Ectodermal cell (in vitro differentiated cells): ENCODE measurements around the gene RTP4.

Source experiments
- H3K27ac ChIP-seq: 2 replicates; pipeline ENCODE4 v1.7.0; 2013; ENCODE audit warnings: mild to moderate bottlenecking, low read depth, low read length; ENCODE audit not compliant: insufficient read depth, poor library complexity, severe bottlenecking
- H3K27me3 ChIP-seq: 2 replicates; pipeline ENCODE4 v1.7.0; 2013; ENCODE audit warnings: mild to moderate bottlenecking, low read length; ENCODE audit not compliant: insufficient read depth, control insufficient read depth, poor library complexity, severe bottlenecking
- H3K36me3 ChIP-seq: one replicate; pipeline ENCODE4 v1.7.0; 2013; ENCODE audit warnings: low read length; ENCODE audit not compliant: control insufficient read depth, insufficient read depth
- H3K4me1 ChIP-seq: one replicate; pipeline ENCODE4 v1.7.0; 2013; ENCODE audit warnings: low read length; ENCODE audit not compliant: control insufficient read depth, insufficient read depth
- H3K4me3 ChIP-seq: 2 replicates; pipeline ENCODE4 v1.7.0; 2013; ENCODE audit warnings: low read depth, low read length, control low read depth; ENCODE audit not compliant: insufficient read depth
- H3K9me3 ChIP-seq: 2 replicates; pipeline ENCODE4 v1.7.0; 2013; ENCODE audit warnings: mild to moderate bottlenecking, low read length, moderate library complexity; ENCODE audit not compliant: control insufficient read depth
- WGBS, 2 experiments: methylation state at CpG; one replicate each; pipeline ENCODE4 v1.1.7; 2013; ENCODE audit warnings: missing lambda C conversion rate in 2 of 2; 5-methylcytosine and 5-hydroxymethylcytosine counted together

RTP4 gene

GRCh38 chr3:187334904-187335303, 33.3 kb upstream of the RTP4 start:
- Histone ChIP-seq H3K27ac (no peak overlapping the region), H3K36me3 (no peaks in the 10 kb centered on the region), H3K4me1 (peaks cover 6% of the 10 kb centered on the region), H3K4me3 (no peak overlapping the region), H3K27me3 (no peaks in the 10 kb centered on the region), H3K9me3 (no peaks in the 10 kb centered on the region)
- WGBS, 2 experiments = 95 to 96% methylated on average over 4 of the region's 4 CpGs

GRCh38 chr3:187336322-187336721, 31.9 kb upstream of the RTP4 start:
- Histone ChIP-seq H3K36me3 (no peaks in the 10 kb centered on the region), H3K4me3 (no peak overlapping the region), H3K27me3 (no peaks in the 10 kb centered on the region), H3K9me3 (no peaks in the 10 kb centered on the region), H3K4me1 (peaks cover 6% of the 10 kb centered on the region), H3K27ac (no peak overlapping the region)
- 76 to 81% methylated on average over 3 of the region's 3 CpGs for WGBS, 2 experiments

GRCh38 chr3:187340578-187340977, 27.6 kb upstream of the RTP4 start:
- Histone ChIP-seq H3K4me3 (no peak overlapping the region), H3K9me3 (no peaks in the 10 kb centered on the region), H3K27me3 (no peaks in the 10 kb centered on the region), H3K36me3 (no peaks in the 10 kb centered on the region), H3K4me1 (no peaks in the 10 kb centered on the region), H3K27ac (no peak overlapping the region)
- WGBS, 2 experiments = 93 to 100% methylated on average over 1 of the region's 1 CpG

- Histone ChIP-seq H3K9me3 (no peaks in the 10 kb centered on the region), H3K36me3 (no peaks in the 10 kb centered on the region), H3K4me1 (no peaks in the 10 kb centered on the region), H3K4me3 (no peak overlapping the region), H3K27me3 (no peaks in the 10 kb centered on the region), H3K27ac (no peak overlapping the region)
- WGBS, 2 experiments = 82 to 83% methylated on average over 4 of the region's 4 CpGs
Observed at GRCh38 chr3:187342255-187342654, 25.9 kb upstream of the RTP4 start.

GRCh38 chr3:187343670-187344069, 24.5 kb upstream of the RTP4 start:
- H3K27me3 ChIP-seq = no peaks in the 10 kb centered on the region
- H3K4me1 ChIP-seq = no peaks in the 10 kb centered on the region
- no peak overlapping the region for H3K4me3 ChIP-seq
- no CpG with 5 or more reads among the region's 1 CpG for WGBS, 2 experiments
- no peaks in the 10 kb centered on the region for H3K36me3 ChIP-seq
- no peaks in the 10 kb centered on the region for H3K9me3 ChIP-seq
- no peak overlapping the region for H3K27ac ChIP-seq

GRCh38 chr3:187352581-187353575, 15.3 kb upstream of the RTP4 start:
- no peak overlapping the region for H3K4me3 ChIP-seq
- no peaks in the 10 kb centered on the region for H3K9me3 ChIP-seq
- no peaks in the 10 kb centered on the region for H3K36me3 ChIP-seq
- H3K27ac ChIP-seq = no peak overlapping the region
- H3K4me1 ChIP-seq = no peaks in the 10 kb centered on the region
- 92 to 95% methylated on average over 13 of the region's 13 CpGs for WGBS, 2 experiments
- H3K27me3 ChIP-seq = no peaks in the 10 kb centered on the region

GRCh38 chr3:187358068-187358467, 10.1 kb upstream of the RTP4 start:
- no peaks in the 10 kb centered on the region for H3K9me3 ChIP-seq
- WGBS, 2 experiments = 94 to 98% methylated on average over 1 of the region's 1 CpG

GRCh38 chr3:187359798-187360486, 8.2 kb upstream of the RTP4 start:
- no peak overlapping the region for H3K27ac ChIP-seq
- no peaks in the 10 kb centered on the region for H3K36me3 ChIP-seq
- H3K9me3 ChIP-seq = no peaks in the 10 kb centered on the region
- H3K4me1 ChIP-seq = peaks cover 10% of the 10 kb centered on the region
- WGBS, 2 experiments = 30 to 33% methylated on average over 7 of the region's 7 CpGs
- H3K4me3 ChIP-seq = no peak overlapping the region
- no peaks in the 10 kb centered on the region for H3K27me3 ChIP-seq

More at GRCh38 chr3:187358068-187358467, 10.1 kb upstream of the RTP4 start:
- Histone ChIP-seq H3K27me3 (no peaks in the 10 kb centered on the region), H3K4me1 (peaks cover 10% of the 10 kb centered on the region), H3K4me3 (no peak overlapping the region), H3K27ac (no peak overlapping the region), H3K36me3 (no peaks in the 10 kb centered on the region)

GRCh38 chr3:187360596-187360995, 7.6 kb upstream of the RTP4 start:
- no peaks in the 10 kb centered on the region for H3K36me3 ChIP-seq
- WGBS, 2 experiments = 17 to 19% methylated on average over 3 of the region's 3 CpGs
- H3K27me3 ChIP-seq = no peaks in the 10 kb centered on the region
- H3K4me1 ChIP-seq = peaks cover 10% of the 10 kb centered on the region
- no peaks in the 10 kb centered on the region for H3K9me3 ChIP-seq
- H3K4me3 ChIP-seq = no peak overlapping the region
- no peak overlapping the region for H3K27ac ChIP-seq

- no peaks in the 10 kb centered on the region for H3K27me3 ChIP-seq
- H3K4me1 ChIP-seq = peaks cover 10% of the 10 kb centered on the region
- no peak overlapping the region for H3K4me3 ChIP-seq
- H3K27ac ChIP-seq = no peak overlapping the region
- 16 to 30% methylated on average over 2 of the region's 2 CpGs for WGBS, 2 experiments
- H3K9me3 ChIP-seq = no peaks in the 10 kb centered on the region
- H3K36me3 ChIP-seq = no peaks in the 10 kb centered on the region
Observed at GRCh38 chr3:187361835-187362234, 6.3 kb upstream of the RTP4 start.
